ENCODE results near the gene LEO1. TPM values are rescaled to one million over a fixed set of nuclear protein-coding genes. Genes with fewer than 3 reads are reported as not detected.

LEO1 gene
- total and polyA plus RNA-seq, 2 of the 13 experiments (the other 11 are each of a cell fraction or from before 2014, with no cell fraction given): 17.0 to 60.3 TPM

- TF ChIP-seq HNF1A (IDR thresholded peaks at IDR 0.05; ENCODE audit: low read depth): no peak; the same call in 1 of the 2 replicates
- peak; percentile 40; the same call in 1 of the 2 replicates for TF ChIP-seq HNF1A (CRISPR knock-in tag; IDR thresholded peaks at IDR 0.05; ENCODE audit: borderline replicate concordance)
- TF ChIP-seq POLR2AphosphoS5 (IDR thresholded peaks at IDR 0.05; ENCODE audit: low read depth, low read length): peak; percentile 79
- TF ChIP-seq ADNP (CRISPR knock-in tag; IDR thresholded peaks at IDR 0.05): no peak
- TF ChIP-seq ZUFSP (CRISPR knock-in tag; IDR thresholded peaks at IDR 0.05; ENCODE audit: borderline replicate concordance): no peak
- peak; percentile 95 for TF ChIP-seq ZNF710 (CRISPR knock-in tag; IDR thresholded peaks at IDR 0.05; ENCODE audit: borderline replicate concordance)
- no peak for TF ChIP-seq ATF6 (CRISPR knock-in tag; conservative IDR thresholded peaks at IDR 0.05)
- peak in 1 of 2 experiments; percentile 68; a peak in 1 of 4 replicates for TF ChIP-seq KLF16 (CRISPR knock-in tag; IDR thresholded peaks at IDR 0.05)
- no peak for TF ChIP-seq ZSCAN25 (CRISPR knock-in tag; IDR thresholded peaks at IDR 0.05)
- TF ChIP-seq CREBL2 (CRISPR knock-in tag; IDR thresholded peaks at IDR 0.05; ENCODE audit: borderline replicate concordance): no peak
- TF ChIP-seq E2F2 (CRISPR knock-in tag; IDR thresholded peaks at IDR 0.05; ENCODE audit: borderline replicate concordance): no peak
- no peak for TF ChIP-seq PAF1 (CRISPR knock-in tag; IDR thresholded peaks at IDR 0.05)
- TF ChIP-seq MEIS1 (CRISPR knock-in tag; IDR thresholded peaks at IDR 0.05; ENCODE audit: borderline replicate concordance): peak; percentile 68; the same call in 1 of the 2 replicates
These were observed 37.3 kb upstream of the LEO1 start (continued) for GRCh38 chr15:52008698-52009434.

Data from HepG2 (cell line).